COR-L47 (cell line): ENCODE data around the gene CCDC32.
A peak's percentile ranks its signal among the peaks of the same experiment; 100 is the strongest.
"Not testable (repeated sequence)": the region's sequence is repeated elsewhere in the genome, so short reads cannot be mapped to it uniquely, and the experiment has no call there.

Experiments
- DNase-seq: peaks from one replicate; lab custom pipeline; 2025; lab: John Stamatoyannopoulos, UW

The CCDC32 gene, protein sequence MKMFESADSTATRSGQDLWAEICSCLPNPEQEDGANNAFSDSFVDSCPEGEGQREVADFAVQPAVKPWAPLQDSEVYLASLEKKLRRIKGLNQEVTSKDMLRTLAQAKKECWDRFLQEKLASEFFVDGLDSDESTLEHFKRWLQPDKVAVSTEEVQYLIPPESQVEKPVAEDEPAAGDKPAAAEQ

GRCh38 chr15:40564591-40565332 is at the start of gene CCDC32:
Gene CCDC32, minus strand, starts transcription at chr15:40565042. Its CDS starts 2,027 bp downstream, at chr15:40563015.
- peak; percentile 95 for DNase-seq

DNA sequence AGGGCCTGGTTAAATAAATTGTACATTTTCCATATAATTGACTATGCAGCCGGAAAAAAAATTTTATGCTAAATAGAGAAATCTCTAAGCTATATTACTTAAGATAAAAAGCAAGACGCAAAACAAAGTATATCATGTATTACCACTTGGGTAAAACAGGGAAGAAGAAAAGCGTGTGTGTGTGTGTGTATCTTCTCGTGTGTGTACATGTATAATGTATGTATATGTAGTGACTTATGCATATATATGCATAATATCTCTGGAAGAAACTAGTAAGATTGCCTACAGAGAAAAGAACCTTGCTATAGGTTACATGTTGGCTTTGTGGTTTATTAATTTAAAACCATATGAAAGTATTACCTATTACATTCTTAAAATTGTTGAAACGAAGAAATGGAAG is 48.2 kb upstream of the CCDC32 start:
- DNase-seq, result no peak

DNA sequence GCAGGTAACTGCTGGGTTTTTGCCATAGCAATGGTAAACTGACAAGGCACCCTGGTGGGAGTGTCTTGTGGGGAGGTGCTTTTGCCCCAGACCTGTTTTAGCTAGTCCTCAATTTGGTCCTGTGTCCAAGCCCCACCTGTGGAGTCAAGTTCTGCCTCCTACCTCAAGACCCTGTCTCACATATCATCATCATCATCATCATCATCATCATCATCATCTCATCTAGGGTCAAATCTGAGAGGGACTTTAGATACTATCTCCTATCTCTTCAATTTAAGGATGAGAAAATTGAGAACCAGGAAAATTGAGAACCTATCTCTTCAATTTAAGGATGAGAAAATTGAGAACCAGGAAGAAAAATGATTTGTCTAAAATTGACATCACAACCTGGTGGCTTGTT is 39.1 kb upstream of the CCDC32 start:
- no peak for DNase-seq

DNA sequence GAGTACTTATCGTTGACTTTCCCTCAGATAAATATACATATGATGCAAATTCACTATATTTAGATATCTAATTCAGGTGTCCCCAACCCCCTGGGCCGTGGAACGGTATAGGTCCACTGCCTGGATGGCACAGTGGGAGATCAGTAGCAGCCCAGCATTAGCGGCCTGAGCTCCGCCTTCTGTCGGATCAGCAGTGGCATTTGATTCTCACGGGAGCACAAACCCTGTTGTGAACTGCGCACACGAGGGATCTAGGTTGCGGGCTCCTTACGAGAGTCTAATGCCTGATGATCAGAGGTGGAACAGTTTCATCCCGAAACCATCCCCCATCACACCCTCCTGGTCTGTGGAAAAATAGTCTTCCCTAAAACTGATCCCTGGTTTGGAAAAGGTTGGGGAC is 36.1 kb upstream of the CCDC32 start:
- no peak for DNase-seq

DNA sequence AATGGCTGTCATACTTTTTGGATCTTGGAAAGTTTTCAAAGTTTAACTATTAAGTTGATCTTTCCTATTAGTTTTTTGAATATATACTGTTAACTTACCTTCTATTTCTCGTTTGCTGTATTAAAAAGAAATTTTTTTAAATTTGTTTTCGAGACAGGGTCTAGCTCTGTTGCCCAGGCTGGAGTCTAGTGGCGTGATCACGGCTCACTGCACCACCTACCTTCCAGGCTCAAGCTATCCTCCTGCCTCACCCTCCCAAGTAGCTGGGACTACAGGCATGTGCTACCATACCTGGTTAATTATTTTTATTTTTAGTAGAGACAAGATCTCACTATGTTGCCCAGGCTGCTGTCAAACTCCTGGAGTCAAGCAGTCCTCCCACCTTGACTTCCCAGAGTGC is 33.8 kb upstream of the CCDC32 start:
- DNase-seq, result no peak

DNA sequence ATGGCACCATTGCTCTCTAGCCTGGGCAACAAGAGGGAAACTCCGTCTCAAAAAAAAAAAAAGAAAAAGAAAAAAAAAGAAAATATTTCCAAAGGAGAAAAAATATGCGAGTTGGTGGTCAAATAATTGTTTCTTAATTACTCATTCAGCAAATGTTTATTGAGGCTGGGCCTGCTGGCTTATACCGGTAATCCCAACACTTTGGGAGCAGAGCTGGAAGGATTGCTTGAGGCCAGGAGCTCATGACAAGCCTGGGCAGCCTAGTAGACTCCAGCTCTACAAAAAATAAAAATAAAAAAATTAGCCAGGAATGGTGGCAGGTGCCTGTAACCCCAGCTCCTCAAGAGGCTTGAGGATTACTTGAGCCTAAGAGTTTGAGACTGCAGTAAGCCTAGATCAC is 33.3 kb upstream of the CCDC32 start:
- no peak for DNase-seq

DNA sequence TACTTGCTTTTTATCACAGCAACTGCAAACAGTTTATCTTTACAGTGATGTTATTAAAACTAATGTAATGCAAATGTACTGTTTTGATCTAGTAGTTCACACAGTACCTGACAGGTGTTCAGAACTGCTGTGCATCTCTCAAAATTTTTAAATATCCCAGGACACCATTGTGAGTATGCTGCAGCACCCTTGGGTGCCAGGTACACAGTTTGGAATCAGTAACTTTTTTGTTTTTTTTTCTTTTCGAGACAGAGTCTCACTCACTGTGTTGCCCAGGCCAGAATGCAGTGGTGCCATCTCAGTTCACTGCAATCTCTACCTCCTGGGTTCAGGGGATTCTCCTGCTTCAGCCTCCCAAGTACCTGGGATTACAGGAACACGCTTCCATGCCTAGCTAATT is 32.2 kb upstream of the CCDC32 start:
- DNase-seq, result no peak

DNA sequence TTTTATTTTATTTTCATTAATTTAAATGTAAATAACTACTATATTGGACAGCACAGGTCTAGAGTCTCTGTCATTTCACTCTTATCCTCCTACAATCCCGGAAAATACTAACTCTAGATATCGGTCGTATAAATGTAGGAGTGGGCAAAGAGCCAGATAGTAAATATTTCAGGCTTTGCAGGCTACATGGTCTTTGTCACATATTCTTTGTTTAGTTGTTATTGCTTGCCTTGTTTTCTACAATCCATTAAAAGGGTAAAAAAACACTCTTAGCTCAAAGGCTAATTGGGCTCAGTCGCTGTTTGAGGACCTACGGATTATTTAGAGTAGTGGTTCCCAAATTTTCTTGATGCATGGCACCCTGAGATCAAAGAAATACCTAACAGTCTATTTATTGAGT is 30.9 kb upstream of the CCDC32 start:
- DNase-seq, result peak; percentile 16

- DNase-seq, result no peak
Observed at GRCh38 chr15:40595219-40595618, 30.4 kb upstream of the CCDC32 start.

DNA sequence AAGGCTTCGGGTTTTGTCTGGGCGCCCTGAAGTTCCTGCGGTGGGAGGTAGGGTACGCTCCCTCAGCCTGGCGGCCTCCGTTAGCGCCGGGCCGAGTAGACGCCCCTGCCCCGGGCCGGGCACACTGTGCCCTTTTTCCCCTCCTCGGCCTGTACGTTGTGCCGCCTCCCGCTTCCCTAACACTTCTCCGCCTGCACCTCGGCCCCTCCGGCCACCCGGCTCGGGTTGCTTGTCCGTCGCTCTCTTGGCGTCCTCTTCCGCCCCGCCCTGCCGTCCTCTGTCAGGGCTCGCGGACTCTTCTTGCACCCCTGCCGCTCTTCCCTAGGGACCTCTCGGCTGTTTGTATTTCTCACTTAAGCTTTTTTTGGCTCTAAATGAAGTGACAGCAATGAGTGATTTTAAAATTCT is 29.6 kb upstream of the CCDC32 start:
- DNase-seq, result peak; percentile 36

DNA sequence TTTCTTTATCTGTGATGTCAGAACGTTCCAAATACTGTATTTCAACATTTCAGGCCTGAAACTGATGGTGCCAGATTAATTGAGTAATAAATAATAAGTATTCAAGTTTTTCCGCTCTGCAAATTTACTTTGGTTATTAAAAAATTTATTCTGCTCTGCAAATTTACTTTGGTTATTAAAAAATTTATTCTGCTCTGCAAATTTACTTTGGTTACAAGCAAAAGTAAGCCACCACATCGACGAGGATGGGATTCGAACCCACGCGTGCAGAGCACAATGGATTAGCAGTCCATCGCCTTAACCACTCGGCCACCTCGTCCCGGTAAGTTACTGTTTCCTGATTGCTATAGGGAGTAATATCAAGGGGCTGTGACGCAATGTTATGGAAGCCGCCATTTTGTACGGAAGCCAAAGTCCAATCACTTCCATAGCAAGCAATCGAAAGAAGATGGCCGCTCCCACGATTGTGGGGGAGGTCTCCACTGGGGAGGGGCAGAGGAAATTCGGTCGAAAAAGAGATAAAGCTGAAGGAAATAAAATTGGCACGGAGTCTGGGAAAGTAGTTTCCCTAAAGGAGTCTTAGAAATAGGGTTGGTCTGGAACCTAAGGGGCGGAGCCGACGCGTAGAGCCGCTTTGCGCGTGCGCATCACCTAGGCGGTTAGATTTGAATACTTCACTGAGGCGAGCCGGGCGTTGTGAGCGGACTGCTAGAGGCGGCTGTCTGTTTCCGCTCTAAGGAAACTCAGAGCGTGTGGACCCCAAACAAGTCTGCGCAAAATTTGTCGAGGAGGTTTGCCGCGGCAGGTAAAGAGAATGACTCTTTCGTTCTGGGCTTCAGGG is 29.0 kb upstream of the CCDC32 start, which contains the start of gene KNL1:
KNL1 (plus strand) TSS at position 662 of the 841 bp plus-strand sequence. CDS start 8,683 bp downstream, outside the sequence.
- DNase-seq, result peak; percentile 95

DNA sequence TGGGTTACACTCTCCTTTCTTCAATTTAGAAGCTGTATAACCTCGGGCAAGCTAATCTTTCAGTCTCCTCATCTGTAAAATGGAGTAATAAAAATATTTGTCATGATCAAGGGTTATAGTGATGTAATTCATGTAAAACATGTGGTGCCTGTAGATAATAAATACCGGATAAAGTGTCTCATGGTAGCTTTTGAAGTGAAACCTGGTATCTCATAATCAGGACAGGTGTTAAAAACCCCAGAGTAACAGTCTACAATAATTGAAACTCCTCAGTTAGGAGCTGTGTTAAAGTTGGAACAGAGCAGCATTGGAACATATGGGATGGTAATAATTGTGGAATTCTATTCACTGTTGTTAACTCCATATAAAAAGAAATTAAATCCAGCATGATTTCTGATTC is 28.3 kb upstream of the CCDC32 start:
- no peak for DNase-seq

DNA sequence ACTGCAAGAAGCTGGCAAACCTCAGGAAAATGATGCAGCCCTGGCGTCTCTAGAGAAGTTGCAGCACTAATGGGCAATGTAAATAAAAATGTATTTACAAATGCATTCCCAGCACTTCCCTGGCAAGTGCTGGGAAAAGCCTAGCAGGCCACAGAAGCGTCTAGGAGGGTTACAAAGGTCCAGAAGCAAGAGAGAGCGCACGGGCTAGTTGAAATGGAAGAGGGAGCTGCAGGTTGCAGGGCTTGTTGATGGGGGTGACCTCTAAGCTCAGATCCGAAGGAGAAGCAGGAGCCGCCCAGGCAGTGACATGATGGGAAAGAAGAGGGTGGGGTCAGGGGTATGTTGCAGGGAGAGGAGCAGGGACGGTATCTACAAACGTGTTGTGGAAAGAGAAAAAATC is 26.5 kb upstream of the CCDC32 start:
- no peak for DNase-seq

GRCh38 chr15:40590667-40591050 is 25.8 kb upstream of the CCDC32 start:
- DNase-seq, result no peak

DNA sequence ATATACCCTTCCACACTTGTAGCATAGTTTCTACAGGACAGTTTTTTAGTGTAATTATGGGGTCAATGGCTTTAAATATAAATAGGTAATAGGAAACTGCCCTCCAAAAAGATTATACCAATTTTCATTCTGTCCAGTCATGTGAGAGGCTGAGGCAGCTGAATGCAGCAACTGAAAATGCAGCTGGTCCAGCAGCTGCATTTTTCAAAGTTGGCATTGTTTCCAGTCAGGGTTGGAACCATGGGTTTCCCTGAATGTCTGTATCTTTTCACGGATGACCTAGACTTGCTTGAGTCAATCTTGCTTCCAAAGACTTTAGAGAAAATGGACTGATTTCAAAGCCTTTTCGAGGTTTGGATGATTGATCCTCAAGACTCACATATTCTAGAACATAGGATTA is 19.3 kb upstream of the CCDC32 start:
- no peak for DNase-seq

- no peak for DNase-seq
Observed at GRCh38 chr15:40582726-40583246, 17.9 kb upstream of the CCDC32 start.

DNA sequence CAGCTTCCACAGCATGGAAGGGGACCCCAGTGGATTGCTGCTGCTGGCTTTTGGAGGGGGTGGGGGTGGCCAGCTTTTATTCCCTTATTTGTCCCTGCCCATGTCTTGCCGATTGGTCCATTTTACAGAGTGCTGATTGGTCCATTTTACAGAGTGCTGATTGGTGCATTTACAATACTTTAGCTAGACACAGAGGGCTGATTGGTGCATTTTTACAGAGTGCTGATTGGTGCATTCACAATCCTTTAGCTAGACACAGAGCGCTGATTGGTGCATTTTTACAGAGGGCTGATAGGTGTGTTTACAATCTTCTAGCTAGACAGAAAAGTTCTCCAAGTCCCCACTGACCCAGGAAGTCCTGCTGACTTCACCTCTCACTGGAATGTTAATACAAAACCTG is 17.0 kb upstream of the CCDC32 start:
- DNase-seq, result not testable (repeated sequence)

DNA sequence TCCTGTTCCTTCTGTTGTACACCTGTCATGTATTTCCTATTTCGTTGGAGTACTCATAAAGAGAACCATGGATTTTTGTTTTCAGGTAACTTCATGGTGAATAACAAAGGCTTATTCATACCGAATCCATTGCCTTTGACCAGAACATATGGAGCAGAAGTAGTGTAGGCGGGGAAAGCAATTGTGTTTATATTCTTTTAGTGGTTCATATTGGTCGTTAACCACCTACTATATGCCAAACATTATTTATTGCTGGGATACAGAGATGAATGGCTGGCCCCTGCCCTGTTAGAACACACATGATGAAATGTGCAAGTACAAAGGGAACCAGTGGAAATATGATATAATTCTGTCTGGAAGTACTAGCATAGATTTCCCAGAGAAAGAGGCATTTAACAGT is 14.1 kb upstream of the CCDC32 start:
- no peak for DNase-seq

GRCh38 chr15:40576914-40577313 is 12.1 kb upstream of the CCDC32 start:
- not testable (repeated sequence) for DNase-seq

GRCh38 chr15:40575113-40575512 is 10.3 kb upstream of the CCDC32 start:
- no peak for DNase-seq

DNA sequence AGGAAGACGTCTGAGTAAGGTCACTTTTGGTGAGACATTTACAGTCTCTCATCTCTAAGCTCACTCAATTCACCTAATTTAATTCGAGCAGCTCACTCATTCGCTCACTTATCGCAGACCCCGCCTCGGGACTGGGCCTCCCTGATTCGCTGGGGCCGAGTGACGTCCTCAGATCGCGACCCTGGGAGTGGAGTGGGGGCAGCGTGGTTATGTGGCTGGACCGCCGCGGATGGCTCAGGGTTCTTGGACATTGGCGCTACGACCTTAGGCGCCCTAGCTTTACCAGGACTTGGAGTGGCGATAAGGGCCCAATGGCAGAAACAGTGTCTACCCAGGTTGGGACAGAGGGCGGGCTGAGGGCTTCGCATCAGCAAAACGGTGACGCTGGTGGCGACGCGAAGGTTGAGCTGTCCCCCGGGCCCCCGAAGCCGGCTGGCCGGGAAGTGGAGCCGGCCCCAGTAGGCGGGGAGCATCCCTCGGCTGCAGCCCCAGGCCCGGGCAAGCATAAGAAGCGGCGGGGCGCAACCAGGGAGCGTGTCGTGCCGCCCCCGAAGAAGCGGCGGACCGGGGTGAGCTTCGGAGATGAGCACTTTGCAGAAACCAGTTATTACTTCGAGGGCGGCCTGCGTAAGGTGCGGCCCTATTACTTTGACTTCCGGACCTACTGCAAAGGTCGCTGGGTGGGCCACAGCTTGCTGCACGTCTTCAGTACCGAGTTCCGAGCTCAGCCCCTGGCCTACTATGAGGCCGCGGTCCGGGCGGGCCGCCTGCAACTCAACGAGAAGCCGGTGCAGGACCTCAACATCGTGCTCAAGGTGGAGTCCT is 4.5 kb upstream of the CCDC32 start, which contains the start of gene RPUSD2:
RPUSD2 (plus strand) TSS at position 171 of the 825 bp plus-strand sequence; CDS start at position 210, 39 bp downstream.
- peak; percentile 81 for DNase-seq

DNA sequence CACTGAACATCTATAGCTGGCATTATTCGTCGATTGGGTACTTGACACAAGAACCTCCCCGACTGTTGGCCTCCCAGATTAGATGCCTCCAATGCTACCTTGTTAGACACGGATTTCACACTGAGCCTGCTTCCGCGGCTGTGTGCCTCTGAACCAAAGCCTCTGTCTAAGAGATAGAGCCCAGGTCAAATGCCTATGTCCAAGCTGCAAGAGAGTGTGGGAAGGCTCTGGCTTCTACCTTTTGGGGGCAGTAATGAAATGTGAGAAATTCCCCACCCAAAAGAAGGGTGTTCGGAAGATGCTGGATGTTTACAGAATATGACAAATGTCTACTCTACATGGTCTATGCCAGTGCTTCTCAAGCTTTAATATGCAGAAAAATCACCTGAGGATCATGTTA is 2.3 kb upstream of the CCDC32 start:
- peak; percentile 23 for DNase-seq
